Psoas muscle (tissue), 8 donors: Measurements from ENCODE around the gene OTUB1. TPM values are rescaled to one million over a fixed set of nuclear protein-coding genes. Genes with fewer than 3 reads are reported as not detected.

Experiments used
- ATAC-seq, 4 donors: fragments of 200-7000 bp; cut with Tn5 transposase; one replicate each; pipeline ENCODE4 v1.9.1; 2020; ENCODE audit warnings: moderate library complexity in 3 of 4, mild to moderate bottlenecking in 2 of 4
- DNase-seq, 2 donors: peaks; one replicate each; pipeline ENCODE4 v3.0.0-alpha.2; 2020
- H3K27ac ChIP-seq: fragments of 200-600 bp; one replicate; pipeline ENCODE4 v1.8.0; 2022
- H3K27me3 ChIP-seq, 3 donors: fragments of 200-600 bp in 1 of 3; one replicate each; pipeline versions ENCODE4 v1.6.1 to v1.8.0; 2013 to 2022; ENCODE audit warnings: low read length in 2 of 3, mild to moderate bottlenecking in 2 of 3, moderate library complexity in 1 of 3; ENCODE audit not compliant: insufficient read depth in 3 of 3
- H3K36me3 ChIP-seq, 2 donors: fragments of 200-600 bp in 1 of 2; one replicate each; pipeline versions ENCODE4 v1.6.1 to v1.8.0; 2013 to 2022; ENCODE audit warnings: low read depth in 1 of 2, mild to moderate bottlenecking in 1 of 2, moderate library complexity in 1 of 2; ENCODE audit not compliant: insufficient read depth in 1 of 2
- H3K4me1 ChIP-seq: fragments of 200-600 bp; one replicate; pipeline ENCODE4 v1.8.0; 2022
- H3K4me3 ChIP-seq: fragments of 200-600 bp; one replicate; pipeline ENCODE4 v1.8.0; 2022; ENCODE audit warnings: mild to moderate bottlenecking
- H3K9me3 ChIP-seq: fragments of 200-600 bp; one replicate; pipeline ENCODE4 v1.8.0; 2022
- WGBS, 3 donors: extraction: QIAGEN DNeasy Blood & Tissue Kit; methylation state at CpG; one replicate each; pipeline versions ENCODE4 v1.1.6 to v1.1.7; 2013; 5-methylcytosine and 5-hydroxymethylcytosine counted together
- intact Hi-C, 2 donors: fragments of 100-400 bp; cut with DNase I; formaldehyde crosslinking; loops; one replicate each; pipeline versions ENCODE4 v1.11.0 to v1.14.2; 2022
- polyA plus RNA-seq, 3 donors: library from polyadenylated mRNA; stranded (reverse); fragments of 200-250 nt; gene quantifications; one replicate each; pipeline ENCODE4 v1.2.3, GENCODE V29; 2013
- total RNA-seq, 4 donors: library from RNA; stranded (reverse); fragmentation: NEBNext Ultra II Directional in 2 of 4; extraction: Animal tissue kit (Norgen Biotek cat#: 25700) in 2 of 4; gene quantifications; one replicate each; pipeline versions ENCODE4 v1.2.1 to v1.2.4, GENCODE V29; 2021 to 2023
- TF ChIP-seq, protein P1 (sequence below): fragments of 200-600 bp; IDR thresholded peaks from one replicate; pipeline ENCODE4 v1.8.0; 2022; ENCODE audit warnings: antibody characterized with exemption
- donor health status: healthy with polysubstance abuse.
- donor health status: DM: no; HTN: no; CAD: no; lungs with moderate emphysema.
- donor health status: Bipolar disorder and iron deficiency.
- donor health status: healthy.
- donor health status: DM: yes; HTN: yes; CAD: no.
- donor health status: DM: no; HTN: no; CAD: no.
- donor health status: DM: no; HTN: no; CAD: no.
- donor health status: DM: yes; HTN: yes; CAD: no.

The OTUB1 gene
- total and polyA plus RNA-seq, 7 donors, result 39.4 to 75.4 (median 47.8) TPM

DNA sequence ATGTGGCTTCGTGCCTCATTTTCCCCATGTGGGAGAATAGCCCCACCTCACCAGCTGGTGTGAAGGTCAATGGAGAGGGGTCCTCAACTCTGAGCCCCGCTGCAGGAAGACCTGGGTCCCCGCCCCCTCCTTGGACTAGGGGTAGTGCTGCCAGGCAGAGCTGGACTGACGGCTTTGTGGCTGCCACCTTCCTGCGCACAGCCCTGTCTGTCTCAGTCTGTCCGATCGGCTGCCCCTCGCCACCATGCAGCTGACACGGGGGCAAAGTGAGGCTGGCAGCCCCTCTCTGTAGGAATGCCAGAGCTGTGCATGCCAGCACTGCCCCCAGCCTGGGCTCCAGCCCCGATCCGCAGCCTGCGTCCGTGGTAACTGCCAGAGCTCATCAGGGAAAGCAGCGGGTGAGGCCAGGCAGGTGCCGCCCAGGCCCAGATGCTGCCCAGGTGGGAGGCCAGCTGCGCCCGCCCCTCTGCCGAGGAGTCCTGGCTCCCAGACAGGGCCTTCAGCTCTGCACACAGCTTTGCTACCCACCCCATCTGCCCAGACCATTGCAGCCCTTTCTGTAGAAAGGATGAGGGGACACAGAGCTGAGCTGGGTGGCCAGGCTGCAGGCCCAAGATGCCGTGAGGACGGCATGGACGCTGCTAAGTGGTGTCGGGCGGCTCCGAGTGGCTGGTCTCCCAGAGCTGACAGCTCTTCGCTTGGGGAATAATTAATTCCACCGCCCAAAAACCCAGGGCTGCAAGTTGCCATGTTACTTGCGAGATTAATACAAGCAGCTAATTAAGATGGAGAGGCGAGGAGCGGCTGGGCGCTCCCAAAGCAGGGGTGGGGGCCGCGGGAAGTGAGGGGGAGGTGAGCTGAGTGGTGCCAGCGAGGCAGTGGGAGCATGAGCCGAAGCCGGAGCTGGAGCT is 30.0 kb downstream of the OTUB1 start:
- H3K4me3 ChIP-seq, result no peak overlapping the region
- no peaks in the 10 kb centered on the region for H3K27me3 ChIP-seq
- DNase-seq, result no peak
- H3K9me3 ChIP-seq, result no peaks in the 10 kb centered on the region
- H3K36me3 ChIP-seq, result no peaks in the 10 kb centered on the region
- TF ChIP-seq, protein P1, sequence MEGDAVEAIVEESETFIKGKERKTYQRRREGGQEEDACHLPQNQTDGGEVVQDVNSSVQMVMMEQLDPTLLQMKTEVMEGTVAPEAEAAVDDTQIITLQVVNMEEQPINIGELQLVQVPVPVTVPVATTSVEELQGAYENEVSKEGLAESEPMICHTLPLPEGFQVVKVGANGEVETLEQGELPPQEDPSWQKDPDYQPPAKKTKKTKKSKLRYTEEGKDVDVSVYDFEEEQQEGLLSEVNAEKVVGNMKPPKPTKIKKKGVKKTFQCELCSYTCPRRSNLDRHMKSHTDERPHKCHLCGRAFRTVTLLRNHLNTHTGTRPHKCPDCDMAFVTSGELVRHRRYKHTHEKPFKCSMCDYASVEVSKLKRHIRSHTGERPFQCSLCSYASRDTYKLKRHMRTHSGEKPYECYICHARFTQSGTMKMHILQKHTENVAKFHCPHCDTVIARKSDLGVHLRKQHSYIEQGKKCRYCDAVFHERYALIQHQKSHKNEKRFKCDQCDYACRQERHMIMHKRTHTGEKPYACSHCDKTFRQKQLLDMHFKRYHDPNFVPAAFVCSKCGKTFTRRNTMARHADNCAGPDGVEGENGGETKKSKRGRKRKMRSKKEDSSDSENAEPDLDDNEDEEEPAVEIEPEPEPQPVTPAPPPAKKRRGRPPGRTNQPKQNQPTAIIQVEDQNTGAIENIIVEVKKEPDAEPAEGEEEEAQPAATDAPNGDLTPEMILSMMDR, result no peak
- H3K27ac ChIP-seq, result no peak overlapping the region
- H3K4me1 ChIP-seq, result peaks cover 5% of the 10 kb centered on the region
- intact Hi-C loops, result no loop called here
- ATAC-seq, result no peak
- WGBS, 3 donors, result 91 to 94% (median 92%) methylated on average over 34 to 35 of the region's 35 CpGs

DNA sequence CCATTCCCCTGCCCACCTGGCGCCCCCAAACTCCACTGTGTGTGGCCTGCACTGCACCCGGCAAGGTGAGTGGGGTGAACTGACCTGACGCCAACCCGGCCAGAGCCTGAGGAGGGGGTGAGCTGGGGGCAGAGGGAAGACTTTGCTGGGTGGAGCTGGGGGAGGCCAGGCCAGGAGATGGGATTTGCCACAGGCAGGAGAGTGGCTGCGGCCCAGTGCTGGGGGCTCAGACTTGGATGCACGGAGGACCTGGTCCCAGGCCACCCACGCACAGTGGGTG is 31.6 kb downstream of the OTUB1 start:
- 85 to 94% (median 94%) methylated on average over 7 of the region's 7 CpGs for WGBS, 3 donors
- peaks cover 5% of the 10 kb centered on the region for H3K4me1 ChIP-seq
- ATAC-seq, result no peak
- H3K4me3 ChIP-seq, result no peak overlapping the region
- intact Hi-C loops, result no loop called here
- H3K27ac ChIP-seq, result no peak overlapping the region
- TF ChIP-seq, protein P1, result no peak
- H3K27me3 ChIP-seq, result no peaks in the 10 kb centered on the region
- DNase-seq, result no peak
- no peaks in the 10 kb centered on the region for H3K9me3 ChIP-seq
- no peaks in the 10 kb centered on the region for H3K36me3 ChIP-seq

DNA sequence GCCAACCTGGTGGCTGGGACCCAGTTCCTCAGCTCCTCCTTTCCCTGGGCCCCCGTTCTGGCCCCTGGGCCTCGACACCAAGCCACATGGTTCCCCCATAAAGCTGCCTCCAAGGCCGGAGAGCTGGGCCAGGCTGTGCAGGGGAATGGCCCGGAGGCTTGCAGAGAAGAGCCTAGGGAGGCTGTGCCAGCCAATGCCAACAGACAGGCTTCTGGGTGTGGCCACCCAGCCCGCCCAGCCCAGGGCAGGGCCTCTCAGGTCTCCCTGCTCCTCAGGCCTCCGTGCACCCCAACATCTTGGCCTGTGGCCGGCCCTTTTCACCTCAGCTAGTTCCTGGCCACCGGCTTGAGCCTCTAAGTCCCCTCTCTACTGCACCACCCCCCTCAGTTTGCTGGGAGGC is 32.1 kb downstream of the OTUB1 start:
- no peak overlapping the region for H3K27ac ChIP-seq
- H3K27me3 ChIP-seq, result no peaks in the 10 kb centered on the region
- H3K36me3 ChIP-seq, result no peaks in the 10 kb centered on the region
- intact Hi-C loops, result no loop called here
- peaks cover 9% of the 10 kb centered on the region for H3K4me1 ChIP-seq
- H3K9me3 ChIP-seq, result no peaks in the 10 kb centered on the region
- 82 to 91% (median 86%) methylated on average over 6 to 8 of the region's 8 CpGs for WGBS, 3 donors
- H3K4me3 ChIP-seq, result no peak overlapping the region
- no peak for DNase-seq
- no peak for ATAC-seq
- TF ChIP-seq, protein P1, result no peak

DNA sequence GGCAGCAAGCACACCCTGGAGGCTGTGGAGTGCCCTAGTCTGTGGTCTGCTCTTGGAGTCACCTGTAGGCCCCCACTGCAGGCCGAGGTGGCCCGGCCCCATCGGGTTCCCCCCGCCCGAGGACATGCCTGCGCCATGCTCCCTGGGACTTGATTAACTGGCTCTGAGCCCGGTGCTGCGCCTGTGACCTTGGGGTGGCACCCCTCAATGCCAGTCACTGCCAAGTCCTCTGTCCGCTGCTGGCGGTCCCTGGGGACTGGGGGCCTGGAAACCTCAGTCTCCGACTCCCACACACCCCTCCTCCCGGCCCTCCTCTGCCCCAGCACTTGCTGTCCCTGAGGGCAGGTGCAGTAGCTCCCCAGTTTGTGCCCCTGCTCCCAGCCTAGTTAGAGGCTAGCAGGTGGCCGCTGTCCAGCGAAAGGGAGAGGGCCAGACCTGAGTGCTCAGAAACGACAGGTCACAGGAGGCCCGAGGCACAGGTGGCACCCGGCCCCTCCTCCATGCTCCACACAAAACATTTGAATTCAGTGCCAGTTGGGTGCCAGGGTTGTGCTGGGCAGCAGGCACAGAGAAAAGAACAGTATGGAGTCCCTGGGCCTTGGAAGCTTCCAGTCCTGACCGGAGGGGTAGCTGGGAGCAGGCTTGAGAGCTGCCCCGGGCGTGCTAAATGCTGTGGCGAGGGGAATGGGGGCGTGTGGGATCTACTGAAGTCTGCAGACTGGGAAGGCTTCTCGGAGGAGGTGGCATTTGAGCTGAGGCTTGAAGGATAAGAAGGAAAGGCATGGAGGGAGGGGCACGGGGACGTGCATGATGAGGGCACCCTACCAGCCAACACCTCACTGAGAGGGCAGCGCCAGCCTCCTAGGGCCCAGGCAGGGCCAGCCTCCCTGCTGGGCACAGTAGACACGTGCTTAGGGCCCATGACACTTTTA is 33.1 kb downstream of the OTUB1 start:
- Histone ChIP-seq H3K27me3 (no peaks in the 10 kb centered on the region), H3K36me3 (no peaks in the 10 kb centered on the region), H3K4me3 (no peak overlapping the region), H3K27ac (no peak overlapping the region), H3K4me1 (peaks cover 11% of the 10 kb centered on the region), H3K9me3 (no peaks in the 10 kb centered on the region)
- DNase-seq, result no peak
- intact Hi-C loops, result no loop called here
- WGBS, 3 donors, result 73 to 82% (median 76%) methylated on average over 26 to 27 of the region's 27 CpGs
- TF ChIP-seq, protein P1, result no peak
- ATAC-seq, result no peak
